OCI-LY1 (cell line): ENCODE measurements around the gene PSMD2.

Experiments used
- H2AFZ ChIP-seq: fragments of 200-600 bp; sonication (generic), shearing (Covaris generic); 2 replicates; pipeline ENCODE4 v1.6.0; 2014; ENCODE audit warnings: antibody characterized with exemption, mild to moderate bottlenecking, low read length
- H3F3A ChIP-seq: fragments of 200-600 bp; sonication (generic), shearing (Covaris generic); 2 replicates; pipeline ENCODE4 v1.6.0; 2014; ENCODE audit warnings: mild to moderate bottlenecking, antibody characterized with exemption, low read length, moderate library complexity; ENCODE audit not compliant: insufficient read depth
- H3K27ac ChIP-seq: fragments of 200-600 bp; sonication (generic); 2 replicates; pipeline ENCODE4 v1.5.1; 2014; ENCODE audit warnings: low read length, mixed run types, mild to moderate bottlenecking, low read depth; ENCODE audit not compliant: poor library complexity, severe bottlenecking
- H3K27me3 ChIP-seq: fragments of 200-600 bp; sonication (generic); 2 replicates; pipeline ENCODE4 v1.6.0; 2014; ENCODE audit warnings: antibody characterized with exemption, mild to moderate bottlenecking, low read length, moderate library complexity; ENCODE audit not compliant: insufficient read depth
- H3K36me3 ChIP-seq: fragments of 200-600 bp; sonication (generic); 2 replicates; pipeline ENCODE4 v1.6.1; 2014; ENCODE audit warnings: mild to moderate bottlenecking, antibody characterized with exemption, low read length, moderate library complexity, mixed read lengths; ENCODE audit not compliant: insufficient read depth
- H3K4me1 ChIP-seq: fragments of 200-600 bp; sonication (generic); 2 replicates; pipeline ENCODE4 v1.5.1; 2014; ENCODE audit warnings: mild to moderate bottlenecking, low read length, moderate library complexity; ENCODE audit not compliant: insufficient read depth, severe bottlenecking
- H3K4me2 ChIP-seq: fragments of 200-600 bp; sonication (generic), shearing (Covaris generic); 2 replicates; pipeline ENCODE4 v1.6.1; 2014; ENCODE audit warnings: low read length
- H3K4me3 ChIP-seq: fragments of 200-600 bp; sonication (generic); 2 replicates; pipeline ENCODE4 v1.5.1; 2014; ENCODE audit warnings: low read length, low read depth, mild to moderate bottlenecking, mixed read lengths; ENCODE audit not compliant: poor library complexity, severe bottlenecking
- H3K79me2 ChIP-seq: fragments of 200-600 bp; shearing (Covaris generic); 2 replicates; pipeline ENCODE4 v1.6.1; 2016; ENCODE audit warnings: mixed run types, low read length, mixed read lengths; ENCODE audit not compliant: insufficient read depth
- H3K9ac ChIP-seq: fragments of 200-600 bp; sonication (generic), shearing (Covaris generic); 2 replicates; pipeline ENCODE4 v1.6.1; 2014; ENCODE audit warnings: mild to moderate bottlenecking, low read length, mixed read lengths
- H3K9me2 ChIP-seq: fragments of 200-600 bp; sonication (generic), shearing (Covaris generic); 2 replicates; pipeline ENCODE4 v1.6.1; 2014; ENCODE audit warnings: low read depth, mild to moderate bottlenecking, low read length, mixed read lengths
- H3K9me3 ChIP-seq: fragments of 200-600 bp; shearing (Covaris generic); 2 replicates; pipeline ENCODE4 v1.6.1; 2014; ENCODE audit warnings: low read length, mixed read lengths
- H4K20me1 ChIP-seq: fragments of 200-600 bp; sonication (generic), shearing (Covaris generic); 2 replicates; pipeline ENCODE4 v1.6.0; 2016; ENCODE audit warnings: mild to moderate bottlenecking, low read length; ENCODE audit not compliant: insufficient read depth
- CTCF ChIP-seq: fragments of 200-600 bp; sonication (generic), shearing (Covaris generic); IDR thresholded peaks from 2 replicates; pipeline ENCODE4 v1.5.1; 2017; ENCODE audit warnings: mild to moderate bottlenecking, antibody characterized with exemption, low read length, moderate library complexity, mixed read lengths
- EZH2 ChIP-seq: fragments of 200-600 bp; sonication (generic), shearing (Covaris generic); IDR thresholded peaks from 2 replicates; pipeline ENCODE4 v1.8.0; 2017; ENCODE audit warnings: borderline replicate concordance, mixed run types, mild to moderate bottlenecking, antibody characterized with exemption, low read length, moderate library complexity, mixed read lengths

The PSMD2 gene

GRCh38 chr3:184284696-184285095, 14.3 kb upstream of the PSMD2 start:
- H3F3A ChIP-seq: no peaks in the 10 kb centered on the region
- no peaks in the 10 kb centered on the region for H3K79me2 ChIP-seq
- H3K4me2 ChIP-seq: no peak overlapping the region
- no peaks in the 10 kb centered on the region for H3K9me2 ChIP-seq
- peaks cover 7% of the 10 kb centered on the region; the same call in 1 of the 2 replicates for H3K27me3 ChIP-seq
- H2AFZ ChIP-seq: no peak overlapping the region
- H3K27ac ChIP-seq: no peak overlapping the region
- TF ChIP-seq CTCF (peak; percentile 62), EZH2 (no peak)
- H4K20me1 ChIP-seq: no peaks in the 10 kb centered on the region
- no peak overlapping the region for H3K4me3 ChIP-seq
- H3K9me3 ChIP-seq: no peaks in the 10 kb centered on the region
- H3K9ac ChIP-seq: no peak overlapping the region
- no peaks in the 10 kb centered on the region for H3K4me1 ChIP-seq
- no peaks in the 10 kb centered on the region; the same call in 1 of the 2 replicates for H3K36me3 ChIP-seq

- H3K36me3 ChIP-seq: no peaks in the 10 kb centered on the region
- no peaks in the 10 kb centered on the region for H3K9me2 ChIP-seq
- no peak overlapping the region for H3K4me2 ChIP-seq
- H3K79me2 ChIP-seq: no peaks in the 10 kb centered on the region
- no peaks in the 10 kb centered on the region for H3K4me1 ChIP-seq
- H3F3A ChIP-seq: no peaks in the 10 kb centered on the region
- TF ChIP-seq EZH2 (no peak), CTCF (peak; percentile 98)
- H3K9me3 ChIP-seq: no peaks in the 10 kb centered on the region
- no peaks in the 10 kb centered on the region for H4K20me1 ChIP-seq
- H2AFZ ChIP-seq: no peak overlapping the region
- no peak overlapping the region for H3K4me3 ChIP-seq
- H3K27me3 ChIP-seq: peaks cover 7% of the 10 kb centered on the region; the same call in 1 of the 2 replicates
- H3K27ac ChIP-seq: no peak overlapping the region
- H3K9ac ChIP-seq: no peak overlapping the region
These were observed 9.6 kb upstream of the PSMD2 start for GRCh38 chr3:184289426-184289938.

GRCh38 chr3:184290331-184290730, 8.7 kb upstream of the PSMD2 start:
- H2AFZ ChIP-seq: no peak overlapping the region
- no peaks in the 10 kb centered on the region for H4K20me1 ChIP-seq
- no peaks in the 10 kb centered on the region for H3K4me1 ChIP-seq
- no peaks in the 10 kb centered on the region for H3F3A ChIP-seq
- no peaks in the 10 kb centered on the region for H3K9me3 ChIP-seq
- H3K79me2 ChIP-seq: no peaks in the 10 kb centered on the region
- H3K9me2 ChIP-seq: no peaks in the 10 kb centered on the region
- no peak overlapping the region for H3K27ac ChIP-seq
- H3K27me3 ChIP-seq: peaks cover 3% of the 10 kb centered on the region; the same call in 1 of the 2 replicates
- H3K9ac ChIP-seq: no peak overlapping the region
- no peaks in the 10 kb centered on the region for H3K36me3 ChIP-seq
- H3K4me2 ChIP-seq: no peak overlapping the region
- H3K4me3 ChIP-seq: no peak overlapping the region
- TF ChIP-seq CTCF (no peak; the same call in 1 of the 2 replicates), EZH2 (no peak)
